ENCODE results near the gene LRRC9. TPM values are rescaled to one million over a fixed set of nuclear protein-coding genes. Genes with fewer than 3 reads are reported as not detected.

Gene LRRC9
- not detected in 2 replicates for total RNA-seq

DNA sequence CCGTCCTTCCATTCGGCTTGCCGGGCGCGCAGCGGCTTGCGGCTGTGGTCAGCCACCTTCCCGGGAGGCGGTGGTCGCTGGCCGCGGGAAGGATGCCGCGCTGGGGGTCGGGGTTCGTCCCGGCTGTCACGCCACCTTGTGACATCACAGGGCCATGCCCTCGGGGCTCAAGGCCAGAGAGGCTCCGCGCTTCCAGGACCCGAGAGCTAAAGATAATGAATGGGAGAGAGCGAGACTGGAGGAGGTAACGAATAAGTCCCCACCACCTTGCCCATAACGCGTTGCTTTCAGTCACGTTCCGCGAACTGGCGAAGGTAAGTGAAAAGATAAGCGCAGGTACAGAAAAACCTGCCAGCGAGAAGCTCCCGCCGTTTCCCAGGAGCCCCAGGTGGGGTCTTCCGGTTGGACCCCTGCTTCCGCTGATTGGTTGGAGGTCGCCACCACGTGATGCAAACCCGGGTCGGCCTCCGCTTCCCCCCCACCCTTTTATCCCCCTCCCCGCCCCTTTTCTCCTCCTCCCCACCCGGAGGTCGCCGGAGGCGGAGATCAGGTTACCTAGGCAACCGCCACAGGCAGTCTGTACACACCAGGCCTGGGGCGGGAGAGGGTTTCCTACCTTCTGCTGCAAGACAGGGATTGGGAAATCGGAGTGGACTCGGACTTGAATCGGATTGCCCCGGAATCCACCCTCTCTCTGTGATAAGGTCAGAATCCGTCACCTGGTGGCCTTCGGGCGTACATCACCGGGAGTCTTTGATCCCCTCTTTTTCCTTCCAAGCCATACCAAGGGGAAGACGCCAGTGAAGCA is at the start of gene LRRC9:
Gene LRRC9, plus strand, starts transcription at position 575 of the 808 bp plus-strand sequence.

DNA sequence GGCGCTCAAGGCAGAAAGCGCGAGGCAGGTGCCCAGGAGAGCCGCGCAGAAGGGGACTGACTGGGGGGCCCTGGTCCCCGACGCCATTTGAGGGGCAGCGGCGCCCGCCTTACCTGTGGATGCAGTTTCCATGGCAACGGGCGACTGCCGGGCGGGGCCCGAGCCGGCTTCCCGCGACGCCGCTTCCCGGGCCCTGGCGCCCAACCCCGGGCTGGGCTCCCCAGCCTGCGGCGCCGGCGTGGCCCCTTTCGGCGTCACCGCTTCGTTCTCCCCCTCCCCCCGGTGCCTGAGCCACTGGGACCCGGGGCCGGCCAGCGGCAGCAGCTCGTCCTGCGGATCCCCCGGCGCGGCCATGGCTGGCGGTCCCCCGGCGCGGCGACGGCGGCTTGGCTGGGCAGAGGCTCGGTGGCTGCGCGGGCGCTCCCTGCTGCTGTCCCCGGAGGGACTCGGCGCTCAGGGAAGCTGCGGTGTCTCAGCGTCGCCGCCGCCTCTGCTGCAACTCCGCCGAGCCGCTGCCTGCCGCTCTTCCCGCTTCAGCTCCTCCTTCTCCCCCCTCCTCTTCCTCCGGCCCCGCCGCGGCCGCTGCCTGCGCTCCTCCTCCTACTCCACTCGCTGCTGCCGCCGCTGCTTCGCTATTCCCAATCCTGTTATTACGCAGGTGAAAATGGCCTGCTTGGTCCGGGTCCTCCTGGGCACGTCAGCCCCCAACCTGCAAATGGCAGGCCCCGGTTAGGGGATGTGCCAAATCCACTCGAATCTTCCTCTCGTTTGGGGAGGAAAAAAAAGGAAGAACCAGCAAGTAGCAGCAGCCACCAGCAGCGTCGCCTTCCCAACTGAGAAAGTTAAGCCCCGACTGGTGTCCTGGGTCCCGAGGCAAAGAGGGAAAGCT is 49.4 kb upstream of the LRRC9 start, which contains the start of gene RTN1:
Gene RTN1, minus strand, starts transcription at position 500 of the 889 bp plus-strand sequence. Its CDS starts 146 bp downstream, at position 354.

DNA sequence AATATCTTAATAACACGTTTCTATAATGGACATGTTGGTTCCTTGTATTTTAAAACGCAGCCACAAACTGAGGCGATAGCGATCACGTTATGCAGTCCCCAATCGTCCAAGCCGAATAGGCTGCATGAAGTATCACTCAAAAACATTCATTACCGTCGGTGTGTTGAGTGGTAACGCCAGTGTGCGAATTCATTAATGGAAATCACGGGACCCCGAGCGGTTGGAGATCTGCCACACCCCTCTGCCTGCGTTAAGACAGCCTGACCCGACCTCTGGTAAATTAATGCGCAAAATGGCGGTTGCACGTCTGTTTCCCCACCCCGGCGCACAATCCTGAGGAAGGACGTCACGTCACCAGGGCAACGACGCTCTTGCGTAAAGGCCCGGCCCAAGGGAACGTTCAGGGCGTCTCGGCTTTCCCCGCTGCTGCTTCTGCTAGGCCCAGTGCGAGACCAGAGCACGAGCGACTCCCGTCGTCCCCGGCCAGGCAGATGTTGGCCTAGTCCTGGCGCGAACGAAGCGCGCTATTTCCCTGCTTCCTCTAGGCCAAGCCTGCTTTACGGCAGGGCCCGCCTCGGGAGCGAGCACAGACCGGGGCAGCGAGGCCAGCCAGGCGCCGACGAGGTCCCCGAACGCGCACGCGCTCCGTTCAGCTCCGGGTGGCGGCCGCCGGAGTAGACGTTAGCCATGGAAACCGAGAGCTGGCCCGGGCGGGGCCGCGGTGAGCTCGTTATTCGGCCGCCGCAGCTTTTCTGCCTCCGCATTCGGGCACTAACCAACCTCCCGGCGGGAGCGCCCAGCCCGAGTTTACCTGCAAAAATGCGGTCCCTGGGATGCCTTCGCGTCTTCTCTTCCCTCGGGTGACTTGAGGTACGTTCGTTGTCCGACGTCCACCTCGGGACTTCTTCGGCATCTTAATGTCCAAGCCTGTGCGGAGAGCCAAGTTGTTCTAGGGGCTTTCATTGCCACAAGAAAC is 171.9 kb downstream of the LRRC9 start, which contains the start of gene PCNX4:
Gene PCNX4, plus strand, starts transcription at position 374 of the 976 bp plus-strand sequence. CDS start 15,716 bp downstream, outside the sequence.

Other genes with a start within 250 kb of the LRRC9 start
- not detected in 2 replicates for gene RTN1, start 49.4 kb upstream of the LRRC9 start, total RNA-seq
- gene PCNX4, start 171.8 kb downstream of the LRRC9 start, total RNA-seq = 58.1 and 94.2 TPM in 2 replicates
- gene DHRS7, start 245.3 kb downstream of the LRRC9 start, total RNA-seq = 49.2 and 63.6 TPM in 2 replicates